HG02885 (cell line): ENCODE results near the gene GPC4.
"Not testable (repeated sequence)": the region's sequence is repeated elsewhere in the genome, so short reads cannot be mapped to it uniquely, and the experiment has no call there.

Experiments used
- ATAC-seq: cut with Tn5 transposase; IDR thresholded peaks from one replicate; pipeline ENCODE4 v1.9.1; 2021; ENCODE audit warnings: mild to moderate bottlenecking; ENCODE audit not compliant: unreplicated experiment, poor library complexity

GPC4 gene

GRCh38 chrX:133308499-133308897 lies 106.8 kb downstream of the GPC4 start:
- no peak for ATAC-seq

- ATAC-seq, result no peak
Observed at GRCh38 chrX:133307637-133308498, 107.4 kb downstream of the GPC4 start.

DNA sequence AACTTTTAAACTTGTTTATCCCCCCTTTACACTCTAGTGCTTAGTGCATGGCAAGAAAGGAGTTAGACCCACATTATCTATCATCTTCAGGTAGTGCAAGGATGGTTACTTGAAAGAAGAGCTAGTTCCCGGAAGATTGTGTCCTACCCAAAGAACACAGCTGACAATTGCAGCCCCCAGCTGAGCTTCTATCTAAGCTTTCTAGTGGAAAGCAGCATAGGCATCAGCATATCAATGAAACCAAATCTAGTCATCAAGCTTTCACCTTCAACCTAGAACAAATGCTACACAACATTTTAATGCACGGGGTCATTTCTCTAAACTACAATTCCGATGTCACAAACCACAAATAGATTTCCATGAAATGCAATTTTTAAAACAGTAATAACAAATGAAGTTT lies 108.2 kb downstream of the GPC4 start:
- no peak for ATAC-seq

- ATAC-seq, result no peak
Observed at GRCh38 chrX:133306316-133306715, 109.0 kb downstream of the GPC4 start.

DNA sequence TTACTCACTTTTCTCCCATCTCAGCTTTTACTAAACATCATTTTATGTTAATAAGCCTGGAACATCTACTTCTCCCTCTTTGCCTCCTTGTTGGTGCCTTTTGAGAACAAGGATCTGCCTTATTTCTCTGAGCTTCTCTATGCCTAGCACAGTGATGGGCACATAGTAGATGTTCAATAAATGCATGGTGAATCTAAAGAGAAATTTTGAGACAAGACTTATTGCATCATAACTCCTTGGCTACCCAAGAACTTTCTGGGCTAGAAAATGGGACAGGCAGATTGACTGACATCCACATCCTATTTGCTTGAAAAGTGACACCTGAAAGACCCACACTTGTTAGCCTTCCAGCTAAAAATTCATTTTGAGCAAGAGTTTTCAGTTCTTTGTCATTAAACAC lies 109.9 kb downstream of the GPC4 start:
- no peak for ATAC-seq

DNA sequence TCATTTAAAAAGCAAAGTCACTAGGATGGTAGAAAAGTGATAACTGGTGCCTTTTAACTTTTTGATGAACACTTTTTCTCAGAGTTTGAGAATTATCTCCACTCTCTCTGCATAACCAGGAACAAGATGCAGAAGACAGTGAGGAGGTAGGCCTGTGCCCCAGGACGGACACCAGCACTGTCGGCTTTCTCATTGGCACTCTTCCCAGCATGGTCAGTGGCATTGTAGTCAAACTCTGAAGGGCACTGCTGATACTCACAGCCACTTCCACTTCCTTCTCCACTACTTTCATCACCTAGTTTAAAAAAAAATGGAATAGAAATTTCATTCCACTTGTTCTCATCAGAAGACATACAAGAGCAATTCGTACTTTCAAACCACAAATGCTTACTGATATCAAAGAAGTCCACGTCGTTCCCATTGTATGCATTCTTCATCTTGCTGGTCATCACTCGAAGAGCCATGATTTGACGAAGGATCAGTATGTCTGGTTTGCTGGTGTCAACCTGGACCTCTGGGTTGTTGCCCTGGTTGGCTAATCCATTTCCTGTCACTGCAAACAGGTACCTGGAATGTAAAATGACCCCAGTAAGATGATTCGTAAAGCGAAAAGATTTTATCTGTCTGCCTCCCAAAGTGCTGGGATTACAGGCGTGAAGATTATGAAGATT lies 112.4 kb downstream of the GPC4 start:
- no peak for ATAC-seq

DNA sequence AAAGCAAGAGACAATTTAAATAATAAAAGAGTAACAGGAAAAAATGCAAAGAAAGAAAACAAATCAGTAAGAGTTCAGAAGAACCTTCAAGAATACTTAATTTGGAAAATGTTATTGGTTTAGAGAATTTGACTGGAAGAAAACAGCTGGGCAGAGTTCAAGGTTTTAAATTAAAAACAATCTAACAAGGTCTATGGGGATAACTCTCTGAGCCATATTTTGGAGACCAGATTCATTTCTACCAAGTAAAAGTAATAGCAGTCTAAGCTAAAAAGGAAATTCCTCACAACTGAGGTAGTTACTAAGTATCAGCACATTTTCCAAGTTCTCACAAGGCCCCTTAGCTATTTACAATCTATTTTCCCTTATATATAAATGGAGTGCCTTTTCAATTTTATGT lies 114.7 kb downstream of the GPC4 start:
- no peak for ATAC-seq

DNA sequence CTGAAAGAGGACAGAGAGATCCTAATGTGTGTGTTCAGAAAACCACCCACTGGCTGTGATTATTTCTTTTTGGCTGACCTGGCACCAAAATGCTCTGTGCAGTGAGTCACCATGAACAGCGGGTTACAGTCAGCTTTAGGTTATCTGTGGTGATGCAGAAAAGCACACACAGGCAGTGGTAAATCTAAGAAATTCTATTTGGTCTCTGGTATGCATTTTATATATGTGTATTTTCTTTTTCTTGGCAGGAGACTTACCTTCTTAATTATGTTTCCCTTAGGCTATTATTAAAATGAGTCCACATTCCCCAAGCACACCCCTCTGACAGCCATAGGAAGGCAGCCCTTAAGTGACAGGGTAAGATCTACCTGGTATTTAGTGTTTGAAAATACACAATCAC lies 118.0 kb downstream of the GPC4 start:
- ATAC-seq, result no peak

- ATAC-seq, result no peak
Observed at GRCh38 chrX:133294126-133294525, 121.2 kb downstream of the GPC4 start.

DNA sequence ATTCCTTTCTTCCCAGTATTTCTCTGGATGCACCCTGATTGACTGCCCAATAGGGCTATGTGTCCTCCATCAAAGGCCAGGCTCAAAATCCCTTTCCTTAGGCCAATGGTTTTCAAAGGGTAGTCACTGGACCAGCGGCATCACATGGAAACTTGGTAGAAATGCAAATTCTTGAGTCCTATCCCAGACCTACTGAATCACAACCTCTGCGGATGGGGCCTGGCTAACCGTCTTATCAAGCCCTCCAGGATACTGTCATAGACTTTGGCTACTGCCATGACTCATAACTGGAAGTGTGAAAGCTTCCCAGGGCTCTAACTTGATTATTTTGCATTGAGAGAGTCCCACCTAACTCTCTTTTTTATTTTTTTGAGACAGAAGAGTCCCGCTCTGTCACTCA lies 125.2 kb downstream of the GPC4 start:
- no peak for ATAC-seq

DNA sequence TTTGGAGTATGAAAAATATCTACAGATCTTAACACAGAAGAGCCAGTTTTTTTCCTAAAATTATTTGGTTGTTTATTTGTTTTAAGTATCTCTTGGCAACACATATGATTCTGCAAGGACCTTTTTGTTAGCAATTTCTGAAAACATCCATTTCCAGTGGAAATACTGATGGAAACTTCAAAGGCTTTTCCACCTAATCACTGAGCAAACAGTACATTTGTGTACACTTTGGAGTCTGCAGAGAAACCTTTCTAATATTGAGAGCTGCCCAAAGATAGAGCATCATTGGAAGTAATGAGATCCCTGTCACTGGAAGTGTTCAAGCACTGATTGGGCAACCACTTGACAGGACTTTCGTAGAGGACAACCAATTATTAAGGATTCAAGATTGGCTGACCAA lies 127.4 kb downstream of the GPC4 start:
- no peak for ATAC-seq

GRCh38 chrX:133285341-133285740 lies 129.9 kb downstream of the GPC4 start:
- ATAC-seq, result no peak

DNA sequence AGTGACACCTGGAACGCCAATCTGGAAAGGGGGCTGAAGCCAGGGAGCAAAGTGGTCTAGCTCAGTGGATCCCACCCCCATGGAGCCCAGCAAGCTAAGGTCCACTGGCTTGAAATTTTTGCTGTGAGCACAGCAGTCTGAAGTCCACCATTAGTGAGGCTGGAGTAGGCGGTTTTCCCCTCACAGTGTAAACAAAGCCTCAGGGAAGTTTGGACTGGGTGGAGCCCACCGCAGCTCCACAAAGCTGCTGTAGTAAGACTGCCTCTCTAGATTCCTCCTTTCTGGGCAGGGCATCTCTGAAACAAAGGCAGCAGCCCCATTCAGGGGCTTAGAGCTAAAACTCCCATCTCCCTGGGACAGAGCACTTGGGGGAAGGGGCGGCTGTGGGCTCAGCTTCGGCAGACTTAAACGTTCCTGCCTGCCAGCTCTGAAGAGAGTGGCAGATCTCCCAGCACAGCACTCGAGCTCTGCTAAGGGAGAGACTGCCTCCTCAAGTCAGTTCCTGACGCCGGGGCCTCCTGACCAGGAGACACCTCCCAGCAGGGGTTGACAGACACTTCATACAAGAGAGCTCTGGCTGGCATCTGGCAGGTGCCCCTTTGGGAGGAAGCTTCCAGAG lies 136.1 kb downstream of the GPC4 start:
- not testable (repeated sequence) for ATAC-seq

GRCh38 chrX:133273180-133273579 lies 142.1 kb downstream of the GPC4 start:
- no peak for ATAC-seq

- no peak for ATAC-seq
Observed at GRCh38 chrX:133269168-133269567, 146.1 kb downstream of the GPC4 start.

DNA sequence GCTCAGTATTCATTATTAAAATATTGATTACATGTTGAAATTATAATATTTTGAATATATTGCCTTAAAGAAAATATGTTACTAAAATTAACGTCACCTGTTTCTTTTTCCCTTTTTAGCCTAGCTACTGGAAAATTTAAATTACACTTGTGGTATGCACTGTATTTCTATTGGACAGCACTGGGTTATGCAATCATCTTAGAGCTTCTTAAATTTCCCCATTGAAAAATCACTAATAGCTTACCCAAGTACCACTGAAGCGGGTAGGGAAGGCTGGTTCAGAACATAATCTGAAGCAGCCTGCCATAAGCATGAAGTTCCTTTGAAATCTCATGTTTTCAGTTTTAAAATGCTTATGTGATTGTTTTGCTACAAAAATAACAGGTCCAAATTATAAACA lies 147.7 kb downstream of the GPC4 start:
- no peak for ATAC-seq

DNA sequence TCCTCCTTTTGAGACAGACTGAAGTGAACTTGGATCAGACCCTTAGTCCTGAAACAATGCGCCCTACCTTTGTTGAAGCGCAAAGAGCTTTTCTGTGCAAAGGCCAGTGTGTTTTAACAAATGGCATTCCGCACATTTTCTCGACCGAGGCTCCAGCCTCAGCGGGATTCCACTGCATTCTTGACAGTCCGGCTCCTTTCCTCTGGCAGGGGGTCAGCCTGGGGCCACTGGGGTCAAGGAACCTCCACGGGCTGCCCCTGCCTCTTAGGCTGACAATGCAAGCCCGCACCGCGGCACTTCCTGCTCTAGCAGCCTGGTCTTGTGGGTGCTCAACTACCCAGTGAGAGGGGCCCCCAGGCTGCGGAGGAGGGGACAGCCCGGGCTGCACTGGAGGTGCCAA lies 150.0 kb downstream of the GPC4 start:
- ATAC-seq, result no peak

DNA sequence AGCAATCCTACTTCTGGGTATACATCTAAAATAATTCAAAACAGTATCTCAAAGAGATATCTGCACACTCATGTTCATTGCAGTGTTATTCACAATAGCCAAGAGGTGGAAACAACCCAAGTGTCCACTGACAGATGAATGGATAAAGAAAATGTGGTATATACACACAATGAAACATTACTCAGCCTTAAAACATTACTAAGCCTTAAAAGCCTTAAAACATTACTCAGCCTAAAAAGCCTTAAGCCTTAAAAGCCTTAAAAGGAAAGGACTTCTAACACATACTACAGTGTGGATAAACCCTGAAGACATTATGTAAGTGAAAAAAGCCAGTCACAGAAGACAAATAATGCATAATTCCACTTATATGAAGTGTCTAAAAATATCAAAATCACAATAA lies 156.8 kb downstream of the GPC4 start:
- no peak for ATAC-seq

DNA sequence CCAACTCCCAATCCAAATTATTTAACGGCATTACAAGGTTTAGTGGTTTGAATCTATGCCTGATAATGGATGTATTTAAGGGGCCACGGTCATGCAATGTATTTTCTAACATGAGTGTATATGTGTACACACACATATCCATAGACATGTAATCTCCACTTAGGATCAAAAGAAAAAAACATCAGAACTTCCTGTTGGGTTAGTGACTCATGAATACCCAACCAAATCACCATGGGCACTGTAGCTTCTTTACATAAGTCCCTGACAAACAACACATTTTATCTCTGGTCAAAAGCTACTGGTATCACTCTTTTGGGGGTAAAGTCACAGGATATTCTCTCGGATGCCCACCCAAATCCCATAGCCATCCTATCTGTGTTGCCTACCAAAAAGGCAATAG lies 160.6 kb downstream of the GPC4 start:
- no peak for ATAC-seq

DNA sequence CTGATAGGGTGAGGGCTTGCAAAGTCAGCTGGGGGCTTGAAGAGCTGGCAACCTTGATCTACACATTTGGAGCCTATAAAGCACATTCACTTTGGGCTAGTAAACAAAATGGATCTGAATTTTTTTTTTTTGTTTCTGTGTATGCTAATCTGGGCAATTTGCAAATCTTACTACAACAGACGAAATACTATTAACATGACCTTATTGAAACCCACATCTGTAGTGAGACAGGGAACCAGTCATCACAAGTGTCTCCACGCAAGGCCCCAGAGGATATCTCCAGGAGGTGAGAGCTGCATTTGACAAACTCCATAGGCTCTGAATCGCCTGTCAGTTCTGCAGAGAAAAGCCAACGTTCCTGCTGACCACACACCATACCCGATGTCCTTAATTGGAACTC lies 164.1 kb downstream of the GPC4 start:
- ATAC-seq, result no peak
